ENCODE measurements around the gene CHIC1.

GRCh38 chrX:73562984-73563737 is at the start of gene CHIC1:
- TF ChIP-seq CTCF (IDR thresholded peaks at IDR 0.05) (no peak), EP300 (IDR thresholded peaks at IDR 0.05) (no peak), POLR2A (IDR thresholded peaks at IDR 0.05) (no peak)
